ENCODE results near the gene ST6GALNAC4. TPM values are rescaled to one million over a fixed set of nuclear protein-coding genes. Genes with fewer than 3 reads are reported as not detected.

Gene ST6GALNAC4
- total and polyA plus RNA-seq, 9 of the 15 experiments (the other 6 are each of a cell fraction or from before 2014, with no cell fraction given) = 2.6 to 43.1 (median 15.4) TPM

DNA sequence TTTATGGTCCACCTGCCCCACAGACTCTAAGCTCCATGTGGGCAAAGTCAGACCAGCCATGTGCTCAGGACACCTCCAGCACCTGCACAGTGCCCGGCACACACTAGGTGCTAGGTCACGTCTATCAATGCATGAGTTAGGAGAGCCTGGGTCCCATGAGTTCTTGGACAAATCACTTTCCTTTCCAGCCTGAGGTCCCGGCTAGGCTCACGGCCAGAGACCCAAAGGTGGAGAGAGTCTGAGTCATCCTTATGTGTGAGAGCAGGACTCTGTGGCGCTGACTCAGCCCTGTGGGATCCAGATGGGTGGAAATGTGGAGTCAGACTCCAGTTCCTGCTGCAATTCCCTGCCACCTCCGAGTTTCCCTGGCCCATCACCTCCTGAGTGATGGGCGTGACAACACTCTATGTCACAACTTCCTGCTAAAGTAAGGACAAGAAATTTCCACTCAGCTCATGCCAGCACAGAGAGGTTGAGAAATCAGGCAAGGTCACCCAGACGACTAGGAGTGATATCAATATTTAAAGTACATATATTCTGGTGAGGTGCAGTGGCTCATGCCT is 2.5 kb upstream of the ST6GALNAC4 start (continued):
- TF ChIP-seq, protein P1, sequence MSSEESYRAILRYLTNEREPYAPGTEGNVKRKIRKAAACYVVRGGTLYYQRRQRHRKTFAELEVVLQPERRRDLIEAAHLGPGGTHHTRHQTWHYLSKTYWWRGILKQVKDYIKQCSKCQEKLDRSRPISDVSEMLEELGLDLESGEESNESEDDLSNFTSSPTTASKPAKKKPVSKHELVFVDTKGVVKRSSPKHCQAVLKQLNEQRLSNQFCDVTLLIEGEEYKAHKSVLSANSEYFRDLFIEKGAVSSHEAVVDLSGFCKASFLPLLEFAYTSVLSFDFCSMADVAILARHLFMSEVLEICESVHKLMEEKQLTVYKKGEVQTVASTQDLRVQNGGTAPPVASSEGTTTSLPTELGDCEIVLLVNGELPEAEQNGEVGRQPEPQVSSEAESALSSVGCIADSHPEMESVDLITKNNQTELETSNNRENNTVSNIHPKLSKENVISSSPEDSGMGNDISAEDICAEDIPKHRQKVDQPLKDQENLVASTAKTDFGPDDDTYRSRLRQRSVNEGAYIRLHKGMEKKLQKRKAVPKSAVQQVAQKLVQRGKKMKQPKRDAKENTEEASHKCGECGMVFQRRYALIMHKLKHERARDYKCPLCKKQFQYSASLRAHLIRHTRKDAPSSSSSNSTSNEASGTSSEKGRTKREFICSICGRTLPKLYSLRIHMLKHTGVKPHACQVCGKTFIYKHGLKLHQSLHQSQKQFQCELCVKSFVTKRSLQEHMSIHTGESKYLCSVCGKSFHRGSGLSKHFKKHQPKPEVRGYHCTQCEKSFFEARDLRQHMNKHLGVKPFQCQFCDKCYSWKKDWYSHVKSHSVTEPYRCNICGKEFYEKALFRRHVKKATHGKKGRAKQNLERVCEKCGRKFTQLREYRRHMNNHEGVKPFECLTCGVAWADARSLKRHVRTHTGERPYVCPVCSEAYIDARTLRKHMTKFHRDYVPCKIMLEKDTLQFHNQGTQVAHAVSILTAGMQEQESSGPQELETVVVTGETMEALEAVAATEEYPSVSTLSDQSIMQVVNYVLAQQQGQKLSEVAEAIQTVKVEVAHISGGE (CRISPR knock-in tag; IDR thresholded peaks at IDR 0.05) = no peak
- TF ChIP-seq, protein P2, sequence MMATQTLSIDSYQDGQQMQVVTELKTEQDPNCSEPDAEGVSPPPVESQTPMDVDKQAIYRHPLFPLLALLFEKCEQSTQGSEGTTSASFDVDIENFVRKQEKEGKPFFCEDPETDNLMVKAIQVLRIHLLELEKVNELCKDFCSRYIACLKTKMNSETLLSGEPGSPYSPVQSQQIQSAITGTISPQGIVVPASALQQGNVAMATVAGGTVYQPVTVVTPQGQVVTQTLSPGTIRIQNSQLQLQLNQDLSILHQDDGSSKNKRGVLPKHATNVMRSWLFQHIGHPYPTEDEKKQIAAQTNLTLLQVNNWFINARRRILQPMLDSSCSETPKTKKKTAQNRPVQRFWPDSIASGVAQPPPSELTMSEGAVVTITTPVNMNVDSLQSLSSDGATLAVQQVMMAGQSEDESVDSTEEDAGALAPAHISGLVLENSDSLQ (IDR thresholded peaks at IDR 0.05) = peak; percentile 52; the same call in 1 of the 2 replicates
- TF ChIP-seq TCF7L2 (IDR thresholded peaks at IDR 0.05; ENCODE audit: low read depth, low read length) = no peak
- TF ChIP-seq MYBL2 (IDR thresholded peaks at IDR 0.05; ENCODE audit: low read depth) = no peak
- no peak for TF ChIP-seq MYBL2 (CRISPR knock-in tag; IDR thresholded peaks at IDR 0.05; ENCODE audit: borderline replicate concordance)
- no peak for TF ChIP-seq SAFB (IDR thresholded peaks at IDR 0.05; ENCODE audit: borderline replicate concordance, low read depth, low read length)
- TF ChIP-seq CTBP1 (IDR thresholded peaks at IDR 0.05; ENCODE audit: borderline replicate concordance) = peak; percentile 80
- TF ChIP-seq RAD51 (IDR thresholded peaks at IDR 0.05; ENCODE audit: borderline replicate concordance, low read depth) = no peak
- TF ChIP-seq BMI1 (IDR thresholded peaks at IDR 0.05; ENCODE audit: low read length) = no peak
- no peak for TF ChIP-seq MBD2 (IDR thresholded peaks at IDR 0.05; ENCODE audit: borderline replicate concordance, low read depth)
- TF ChIP-seq, protein P3, sequence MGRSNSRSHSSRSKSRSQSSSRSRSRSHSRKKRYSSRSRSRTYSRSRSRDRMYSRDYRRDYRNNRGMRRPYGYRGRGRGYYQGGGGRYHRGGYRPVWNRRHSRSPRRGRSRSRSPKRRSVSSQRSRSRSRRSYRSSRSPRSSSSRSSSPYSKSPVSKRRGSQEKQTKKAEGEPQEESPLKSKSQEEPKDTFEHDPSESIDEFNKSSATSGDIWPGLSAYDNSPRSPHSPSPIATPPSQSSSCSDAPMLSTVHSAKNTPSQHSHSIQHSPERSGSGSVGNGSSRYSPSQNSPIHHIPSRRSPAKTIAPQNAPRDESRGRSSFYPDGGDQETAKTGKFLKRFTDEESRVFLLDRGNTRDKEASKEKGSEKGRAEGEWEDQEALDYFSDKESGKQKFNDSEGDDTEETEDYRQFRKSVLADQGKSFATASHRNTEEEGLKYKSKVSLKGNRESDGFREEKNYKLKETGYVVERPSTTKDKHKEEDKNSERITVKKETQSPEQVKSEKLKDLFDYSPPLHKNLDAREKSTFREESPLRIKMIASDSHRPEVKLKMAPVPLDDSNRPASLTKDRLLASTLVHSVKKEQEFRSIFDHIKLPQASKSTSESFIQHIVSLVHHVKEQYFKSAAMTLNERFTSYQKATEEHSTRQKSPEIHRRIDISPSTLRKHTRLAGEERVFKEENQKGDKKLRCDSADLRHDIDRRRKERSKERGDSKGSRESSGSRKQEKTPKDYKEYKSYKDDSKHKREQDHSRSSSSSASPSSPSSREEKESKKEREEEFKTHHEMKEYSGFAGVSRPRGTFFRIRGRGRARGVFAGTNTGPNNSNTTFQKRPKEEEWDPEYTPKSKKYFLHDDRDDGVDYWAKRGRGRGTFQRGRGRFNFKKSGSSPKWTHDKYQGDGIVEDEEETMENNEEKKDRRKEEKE (IDR thresholded peaks at IDR 0.05; ENCODE audit: borderline replicate concordance in 1 of 2, control insufficient read depth in 1 of 2, low read depth in 2 of 2, low read length in 1 of 2) = no peak
- TF ChIP-seq, protein P4, sequence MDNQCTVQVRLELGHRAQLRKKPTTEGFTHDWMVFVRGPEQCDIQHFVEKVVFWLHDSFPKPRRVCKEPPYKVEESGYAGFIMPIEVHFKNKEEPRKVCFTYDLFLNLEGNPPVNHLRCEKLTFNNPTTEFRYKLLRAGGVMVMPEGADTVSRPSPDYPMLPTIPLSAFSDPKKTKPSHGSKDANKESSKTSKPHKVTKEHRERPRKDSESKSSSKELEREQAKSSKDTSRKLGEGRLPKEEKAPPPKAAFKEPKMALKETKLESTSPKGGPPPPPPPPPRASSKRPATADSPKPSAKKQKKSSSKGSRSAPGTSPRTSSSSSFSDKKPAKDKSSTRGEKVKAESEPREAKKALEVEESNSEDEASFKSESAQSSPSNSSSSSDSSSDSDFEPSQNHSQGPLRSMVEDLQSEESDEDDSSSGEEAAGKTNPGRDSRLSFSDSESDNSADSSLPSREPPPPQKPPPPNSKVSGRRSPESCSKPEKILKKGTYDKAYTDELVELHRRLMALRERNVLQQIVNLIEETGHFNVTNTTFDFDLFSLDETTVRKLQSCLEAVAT (IDR thresholded peaks at IDR 0.05) = no peak
- TF ChIP-seq, protein P5, sequence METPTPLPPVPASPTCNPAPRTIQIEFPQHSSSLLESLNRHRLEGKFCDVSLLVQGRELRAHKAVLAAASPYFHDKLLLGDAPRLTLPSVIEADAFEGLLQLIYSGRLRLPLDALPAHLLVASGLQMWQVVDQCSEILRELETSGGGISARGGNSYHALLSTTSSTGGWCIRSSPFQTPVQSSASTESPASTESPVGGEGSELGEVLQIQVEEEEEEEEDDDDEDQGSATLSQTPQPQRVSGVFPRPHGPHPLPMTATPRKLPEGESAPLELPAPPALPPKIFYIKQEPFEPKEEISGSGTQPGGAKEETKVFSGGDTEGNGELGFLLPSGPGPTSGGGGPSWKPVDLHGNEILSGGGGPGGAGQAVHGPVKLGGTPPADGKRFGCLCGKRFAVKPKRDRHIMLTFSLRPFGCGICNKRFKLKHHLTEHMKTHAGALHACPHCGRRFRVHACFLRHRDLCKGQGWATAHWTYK (CRISPR knock-in tag; IDR thresholded peaks at IDR 0.05) = no peak
- TF ChIP-seq NRF1 (conservative IDR thresholded peaks at IDR 0.05 in 1 of 2, IDR thresholded peaks at IDR 0.05 in 1 of 2) = peak; percentile 23 to 50; a peak in 2 of 4 replicates
- TF ChIP-seq FOS (IDR thresholded peaks at IDR 0.05; ENCODE audit: extremely low read depth, insufficient read length) = peak; percentile 66
- TF ChIP-seq ETS2 (tag; IDR thresholded peaks at IDR 0.05; ENCODE audit: borderline replicate concordance, poor library complexity, severe bottlenecking) = no peak
